GM19438 (cell line): Measurements from ENCODE around the gene RHOT2.
"Not testable (repeated sequence)": the region's sequence is repeated elsewhere in the genome, so short reads cannot be mapped to it uniquely, and the experiment has no call there.

Experiments used
- ATAC-seq: cut with Tn5 transposase; IDR thresholded peaks from one replicate; pipeline ENCODE4 v1.9.1; 2021; ENCODE audit warnings: low read depth; ENCODE audit not compliant: unreplicated experiment

The RHOT2 gene

GRCh38 chr16:679814-680624 is 12.1 kb downstream of the RHOT2 start, which contains the start of gene STUB1:
Gene STUB1 (plus strand): TSS chr16:680410. CDS start chr16:680526, 116 bp downstream.
- ATAC-seq, result peak; percentile 37

GRCh38 chr16:680625-680945 is 12.7 kb downstream of the RHOT2 start:
- ATAC-seq, result no peak

GRCh38 chr16:680967-681745 is 13.2 kb downstream of the RHOT2 start:
- ATAC-seq, result no peak

- ATAC-seq, result no peak
These were observed 14.0 kb downstream of the RHOT2 start for GRCh38 chr16:681746-682427.

- no peak for ATAC-seq
These were observed 14.8 kb downstream of the RHOT2 start for GRCh38 chr16:682493-683395.

- no peak for ATAC-seq
These were observed 15.6 kb downstream of the RHOT2 start for GRCh38 chr16:683396-684070.

GRCh38 chr16:684071-684794 is 16.3 kb downstream of the RHOT2 start, which contains the start of gene JMJD8:
Gene JMJD8 (minus strand): TSS chr16:684334. CDS start chr16:684319, 15 bp downstream.
- peak; percentile 60 for ATAC-seq

GRCh38 chr16:684961-685696 is 17.2 kb downstream of the RHOT2 start:
- no peak for ATAC-seq

GRCh38 chr16:685967-686366 is 18.0 kb downstream of the RHOT2 start:
- no peak for ATAC-seq

- ATAC-seq, result no peak
These were observed 18.7 kb downstream of the RHOT2 start for GRCh38 chr16:686459-687260.

- no peak for ATAC-seq
These were observed 19.6 kb downstream of the RHOT2 start for GRCh38 chr16:687499-687898.

- no peak for ATAC-seq
These were observed 21.4 kb downstream of the RHOT2 start for GRCh38 chr16:689175-689897.

GRCh38 chr16:691242-691641 is 23.3 kb downstream of the RHOT2 start:
- not testable (repeated sequence) for ATAC-seq

GRCh38 chr16:692356-693108 is 24.6 kb downstream of the RHOT2 start:
- no peak for ATAC-seq

GRCh38 chr16:693364-693763 is 25.4 kb downstream of the RHOT2 start:
- no peak for ATAC-seq

- ATAC-seq, result no peak
These were observed 25.8 kb downstream of the RHOT2 start for GRCh38 chr16:693766-694165.
